GM21528 (cell line): ENCODE results near the gene HEPHL1.
"Not testable (repeated sequence)": the region's sequence is repeated elsewhere in the genome, so short reads cannot be mapped to it uniquely, and the experiment has no call there.

Source experiments
- ATAC-seq: cut with Tn5 transposase; IDR thresholded peaks from one replicate; pipeline ENCODE4 v1.9.1; 2021; ENCODE audit warnings: mild to moderate bottlenecking, moderate library complexity; ENCODE audit not compliant: unreplicated experiment, low FRiP score

Gene HEPHL1

GRCh38 chr11:94020777-94021481 lies at the start of gene HEPHL1:
TSS of gene HEPHL1 (plus strand) at chr11:94021354. CDS start at chr11:94021369, 15 bp downstream.
- no peak for ATAC-seq

- no peak for ATAC-seq
Measured at GRCh38 chr11:93972790-93973189, 48.4 kb upstream of the HEPHL1 start.

GRCh38 chr11:93973322-93974051 lies 47.7 kb upstream of the HEPHL1 start:
- not testable (repeated sequence) for ATAC-seq

- ATAC-seq: no peak
Measured at GRCh38 chr11:93974759-93975158, 46.4 kb upstream of the HEPHL1 start.

- not testable (repeated sequence) for ATAC-seq
Measured at GRCh38 chr11:93976577-93977254, 44.4 kb upstream of the HEPHL1 start.

GRCh38 chr11:93983542-93984195 lies 37.5 kb upstream of the HEPHL1 start:
- no peak for ATAC-seq

GRCh38 chr11:93984196-93984567 lies 37.0 kb upstream of the HEPHL1 start:
- ATAC-seq: no peak

GRCh38 chr11:93984936-93985335 lies 36.2 kb upstream of the HEPHL1 start:
- ATAC-seq: no peak

GRCh38 chr11:93986716-93987115 lies 34.4 kb upstream of the HEPHL1 start:
- no peak for ATAC-seq

GRCh38 chr11:93988455-93988854 lies 32.7 kb upstream of the HEPHL1 start:
- ATAC-seq: no peak

- no peak for ATAC-seq
Measured at GRCh38 chr11:93988912-93989311, 32.2 kb upstream of the HEPHL1 start.

- no peak for ATAC-seq
Measured at GRCh38 chr11:93993747-93994146, 27.4 kb upstream of the HEPHL1 start.

GRCh38 chr11:93997741-93998140 lies 23.4 kb upstream of the HEPHL1 start:
- no peak for ATAC-seq

GRCh38 chr11:94000659-94001058 lies 20.5 kb upstream of the HEPHL1 start:
- no peak for ATAC-seq

GRCh38 chr11:94002226-94002625 lies 18.9 kb upstream of the HEPHL1 start:
- ATAC-seq: no peak

GRCh38 chr11:94007426-94007825 lies 13.7 kb upstream of the HEPHL1 start:
- ATAC-seq: no peak

- ATAC-seq: no peak
Measured at GRCh38 chr11:94007906-94008305, 13.2 kb upstream of the HEPHL1 start.

- no peak for ATAC-seq
Measured at GRCh38 chr11:94010136-94010535, 11.0 kb upstream of the HEPHL1 start.

GRCh38 chr11:94011478-94011877 lies 9.7 kb upstream of the HEPHL1 start:
- ATAC-seq: no peak

GRCh38 chr11:94017446-94017845 lies 3.7 kb upstream of the HEPHL1 start:
- ATAC-seq: no peak

- ATAC-seq: no peak
Measured at GRCh38 chr11:94018721-94019120, 2.4 kb upstream of the HEPHL1 start.
